Lower lobe of right lung (tissue), 2 donors: ENCODE data around the gene RGS7BP. TPM values are rescaled to one million over a fixed set of nuclear protein-coding genes. Genes with fewer than 3 reads are reported as not detected.

Experiments
- ATAC-seq, 2 donors: fragments of 200-7000 bp; cut with Tn5 transposase; one replicate each; pipeline ENCODE4 v1.9.1; 2020 to 2022; ENCODE audit warnings: mild to moderate bottlenecking in 2 of 2, moderate library complexity in 2 of 2
- DNase-seq: peaks from one replicate; pipeline ENCODE4 v3.0.0-alpha.2; 2020
- H3K27ac ChIP-seq: fragments of 200-600 bp; one replicate; pipeline ENCODE4 v1.8.0; 2022
- H3K27me3 ChIP-seq: fragments of 200-600 bp; one replicate; pipeline ENCODE4 v1.8.0; 2022; ENCODE audit warnings: low read depth
- H3K36me3 ChIP-seq: fragments of 200-600 bp; one replicate; pipeline ENCODE4 v1.8.0; 2022; ENCODE audit warnings: mild to moderate bottlenecking
- H3K4me1 ChIP-seq: fragments of 200-600 bp; one replicate; pipeline ENCODE4 v1.8.0; 2022
- H3K4me3 ChIP-seq: fragments of 200-600 bp; one replicate; pipeline ENCODE4 v1.8.0; 2022; ENCODE audit warnings: mild to moderate bottlenecking
- H3K9me3 ChIP-seq: fragments of 200-600 bp; one replicate; pipeline ENCODE4 v1.8.0; 2022
- CTCF ChIP-seq: fragments of 200-600 bp; IDR thresholded peaks from one replicate; pipeline ENCODE4 v1.8.0; 2022; ENCODE audit warnings: antibody characterized with exemption, mild to moderate bottlenecking
- intact Hi-C: fragments of 100-400 bp; cut with DNase I; formaldehyde crosslinking; loops from one replicate; pipeline ENCODE4 v1.11.0; 2022
- total RNA-seq: library from RNA; stranded (reverse); fragmentation: NEBNext Ultra II Directional; extraction: Animal tissue kit (Norgen Biotek cat#: 25700); gene quantifications from one replicate; pipeline ENCODE4 v1.2.1, GENCODE V29; 2021
- donor health status: DM: no; HTN: yes; CAD: no; lungs with severe emphysema.

RGS7BP gene
- total RNA-seq, 1 donor from 2014 or later, result 1.6 TPM

GRCh38 chr5:64637144-64637543 lies 131.3 kb downstream of the RGS7BP start:
- no peaks in the 10 kb centered on the region for H3K9me3 ChIP-seq
- no peak for DNase-seq
- H3K27ac ChIP-seq, result no peak overlapping the region
- H3K36me3 ChIP-seq, result no peaks in the 10 kb centered on the region
- no peaks in the 10 kb centered on the region for H3K27me3 ChIP-seq
- TF ChIP-seq CTCF, result no peak
- intact Hi-C loops, result loop anchor here (10.0 kb wide), 1 partner anchor 148 kb away; no protein-coding TSS in a partner anchor
- H3K4me1 ChIP-seq, result no peaks in the 10 kb centered on the region
- no peak for ATAC-seq
- H3K4me3 ChIP-seq, result no peak overlapping the region

GRCh38 chr5:64637837-64638443 lies 132.1 kb downstream of the RGS7BP start:
- TF ChIP-seq CTCF, result no peak
- intact Hi-C loops, result loop anchor here (10.0 kb wide), 1 partner anchor 147 kb away; no protein-coding TSS in a partner anchor

GRCh38 chr5:64644831-64645230 lies 139.0 kb downstream of the RGS7BP start:
- H3K4me3 ChIP-seq, result no peak overlapping the region
- TF ChIP-seq CTCF, result no peak
- H3K36me3 ChIP-seq, result no peaks in the 10 kb centered on the region
- no peak for DNase-seq
- H3K4me1 ChIP-seq, result no peaks in the 10 kb centered on the region
- no peak overlapping the region for H3K27ac ChIP-seq
- H3K9me3 ChIP-seq, result no peaks in the 10 kb centered on the region
- H3K27me3 ChIP-seq, result no peaks in the 10 kb centered on the region
- intact Hi-C loops, result no loop called here
- ATAC-seq, result no peak

More at GRCh38 chr5:64637837-64638443, 132.1 kb downstream of the RGS7BP start:
- no peaks in the 10 kb centered on the region for H3K4me1 ChIP-seq
- no peak overlapping the region for H3K27ac ChIP-seq
- H3K27me3 ChIP-seq, result no peaks in the 10 kb centered on the region
- no peaks in the 10 kb centered on the region for H3K36me3 ChIP-seq
- no peak for ATAC-seq
- H3K4me3 ChIP-seq, result no peak overlapping the region
- H3K9me3 ChIP-seq, result no peaks in the 10 kb centered on the region
- DNase-seq, result no peak

GRCh38 chr5:64646169-64646568 lies 140.4 kb downstream of the RGS7BP start:
- Histone ChIP-seq H3K27ac (no peak overlapping the region), H3K27me3 (no peaks in the 10 kb centered on the region), H3K36me3 (no peaks in the 10 kb centered on the region), H3K9me3 (no peaks in the 10 kb centered on the region), H3K4me3 (no peak overlapping the region), H3K4me1 (no peaks in the 10 kb centered on the region)
- no peak for ATAC-seq
- no peak for TF ChIP-seq CTCF
- intact Hi-C loops, result no loop called here
- no peak for DNase-seq

- no peak for TF ChIP-seq CTCF
- intact Hi-C loops, result no loop called here
- Histone ChIP-seq H3K27ac (no peak overlapping the region), H3K36me3 (no peaks in the 10 kb centered on the region), H3K27me3 (no peaks in the 10 kb centered on the region), H3K4me3 (no peak overlapping the region), H3K4me1 (no peaks in the 10 kb centered on the region), H3K9me3 (no peaks in the 10 kb centered on the region)
- DNase-seq, result no peak
- ATAC-seq, result no peak
Observed at GRCh38 chr5:64649512-64649911, 143.7 kb downstream of the RGS7BP start.
